ENCODE results near the gene SPDL1. TPM values are rescaled to one million over a fixed set of nuclear protein-coding genes. Genes with fewer than 3 reads are reported as not detected.

SPDL1 gene
- polyA plus RNA-seq, 12 donors: 12.3 to 40.6 (median 19.8) TPM; not detected in 1

Other genes starting within 250 kb of the SPDL1 start
- 10 to 100 TPM in 2 of 12 donors, 1 to 10 TPM in 9, not detected in 1; 2.7 to 18.3 (median 3.6) TPM for gene DOCK2, start 53.5 kb downstream of the SPDL1 start, polyA plus RNA-seq (ENCODE audit: insufficient read length in 12 of 12)

All from muscle of arm (tissue), 12 donors.